A673 (cell line): ENCODE data around the gene LHB.

Experiments used
- CTCF ChIP-seq: fragments of 300-800, 200-600 bp; sonication (generic); conservative IDR thresholded peaks from 2 replicates; pipeline ENCODE4 v1.5.1; 2017; ENCODE audit warnings: low read depth, mild to moderate bottlenecking, antibody characterized with exemption, low read length, moderate library complexity, mixed read lengths
- EZH2 ChIP-seq: fragments of 200-600 bp; sonication (generic); IDR thresholded peaks from 2 replicates; pipeline ENCODE4 v1.6.1; 2017; ENCODE audit warnings: borderline replicate concordance, low read depth, mild to moderate bottlenecking, mixed read lengths, antibody characterized with exemption, low read length; ENCODE audit not compliant: poor library complexity, severe bottlenecking

GRCh38 chr19:49016067-49016839 lies 638 bp downstream of the LHB start:
- TF ChIP-seq CTCF: no peak
- TF ChIP-seq EZH2: no peak
